ENCODE data around the gene ST8SIA1.

Gene ST8SIA1

DNA sequence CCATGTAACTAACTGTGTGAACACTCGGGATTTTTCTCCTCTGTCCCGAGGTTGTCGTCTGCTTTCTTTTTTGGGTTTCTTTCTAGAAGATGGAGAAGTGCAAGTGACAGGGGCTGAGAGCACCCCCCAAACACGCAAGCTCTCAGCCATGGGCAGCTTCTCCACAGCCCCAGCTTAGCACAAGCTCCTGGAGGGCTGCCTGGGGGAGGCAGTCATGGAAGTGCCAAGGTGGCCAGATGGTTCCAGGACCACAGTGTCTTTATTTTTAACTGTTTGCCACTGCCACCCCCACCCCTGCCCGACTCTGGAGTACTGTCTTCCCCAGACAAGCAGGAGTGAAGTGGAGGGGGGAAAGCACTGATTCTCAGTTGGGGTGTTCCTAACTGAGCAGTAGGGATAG lies 58.2 kb downstream of the ST8SIA1 start:
- peak overlapping the region; percentile 15 to 21 for H3K4me3 ChIP-seq
- no peaks in the 10 kb centered on the region for H3K27me3 ChIP-seq
- peak overlapping the region; percentile 82 to 92 for H3K27ac ChIP-seq
- intact Hi-C loops (cut with DNase I; ENCODE audit: low total_unique reads) = no loop called here
- no peaks in the 10 kb centered on the region for H3K9me3 ChIP-seq
- no peaks in the 10 kb centered on the region for H3K36me3 ChIP-seq
- H3K4me1 ChIP-seq = peaks cover 0 to 42% (median 30%) of the 10 kb centered on the region in 4 donors
- no peak for DNase-seq
- TF ChIP-seq, protein P1, sequence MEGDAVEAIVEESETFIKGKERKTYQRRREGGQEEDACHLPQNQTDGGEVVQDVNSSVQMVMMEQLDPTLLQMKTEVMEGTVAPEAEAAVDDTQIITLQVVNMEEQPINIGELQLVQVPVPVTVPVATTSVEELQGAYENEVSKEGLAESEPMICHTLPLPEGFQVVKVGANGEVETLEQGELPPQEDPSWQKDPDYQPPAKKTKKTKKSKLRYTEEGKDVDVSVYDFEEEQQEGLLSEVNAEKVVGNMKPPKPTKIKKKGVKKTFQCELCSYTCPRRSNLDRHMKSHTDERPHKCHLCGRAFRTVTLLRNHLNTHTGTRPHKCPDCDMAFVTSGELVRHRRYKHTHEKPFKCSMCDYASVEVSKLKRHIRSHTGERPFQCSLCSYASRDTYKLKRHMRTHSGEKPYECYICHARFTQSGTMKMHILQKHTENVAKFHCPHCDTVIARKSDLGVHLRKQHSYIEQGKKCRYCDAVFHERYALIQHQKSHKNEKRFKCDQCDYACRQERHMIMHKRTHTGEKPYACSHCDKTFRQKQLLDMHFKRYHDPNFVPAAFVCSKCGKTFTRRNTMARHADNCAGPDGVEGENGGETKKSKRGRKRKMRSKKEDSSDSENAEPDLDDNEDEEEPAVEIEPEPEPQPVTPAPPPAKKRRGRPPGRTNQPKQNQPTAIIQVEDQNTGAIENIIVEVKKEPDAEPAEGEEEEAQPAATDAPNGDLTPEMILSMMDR (IDR thresholded peaks at IDR 0.05) = no peak

GRCh38 chr12:22275843-22276242 lies 58.7 kb downstream of the ST8SIA1 start:
- Histone ChIP-seq H3K27ac (peak overlapping the region; percentile 82 to 92), H3K4me1 (peaks cover 0 to 46% (median 34%) of the 10 kb centered on the region in 4 donors), H3K27me3 (no peaks in the 10 kb centered on the region), H3K4me3 (peak overlapping the region; percentile 15 to 21), H3K9me3 (no peaks in the 10 kb centered on the region), H3K36me3 (no peaks in the 10 kb centered on the region)
- peak; percentile 97 for DNase-seq
- TF ChIP-seq, protein P1 (IDR thresholded peaks at IDR 0.05) = no peak
- intact Hi-C loops (cut with DNase I; ENCODE audit: low total_unique reads) = no loop called here

DNA sequence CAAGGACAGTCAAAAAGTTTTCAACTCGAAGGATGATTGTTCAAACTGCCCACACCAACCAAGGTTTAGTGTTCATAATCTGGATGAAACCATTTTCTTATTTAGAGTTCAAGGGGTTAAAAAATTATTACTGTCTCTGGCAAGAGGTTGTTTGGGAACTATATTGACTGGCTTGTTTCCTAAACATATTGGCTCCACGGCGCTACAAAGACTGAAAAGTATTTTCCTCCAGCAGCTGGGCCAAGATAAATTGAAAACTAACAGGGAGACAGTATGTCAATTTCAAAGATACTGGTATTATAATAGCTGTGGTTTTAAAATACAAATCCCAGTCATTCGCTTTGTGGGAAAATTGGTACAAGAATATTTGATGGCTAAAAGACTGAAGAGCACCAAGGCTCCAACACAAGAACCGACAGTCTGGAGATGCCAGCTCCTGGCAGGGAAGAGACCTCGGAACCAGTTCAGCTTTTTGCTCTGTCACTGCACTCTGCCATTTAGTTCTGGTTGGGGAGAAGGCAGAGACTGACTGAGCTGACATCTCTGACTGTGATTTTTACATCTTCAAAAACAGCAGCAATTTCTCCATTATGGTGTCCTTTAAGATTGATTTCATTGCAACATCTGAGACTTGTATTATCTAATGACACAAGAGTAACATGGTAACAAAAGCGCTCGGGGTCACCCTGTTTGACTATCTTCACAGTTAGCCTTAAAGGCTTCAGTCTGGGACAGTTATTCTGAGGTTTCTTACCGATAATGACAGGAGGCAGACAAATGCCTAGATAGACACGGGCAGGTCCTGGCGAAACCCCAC lies 62.0 kb downstream of the ST8SIA1 start:
- peaks cover 0 to 58% (median 37%) of the 10 kb centered on the region in 4 donors for H3K4me1 ChIP-seq
- no peaks in the 10 kb centered on the region for H3K36me3 ChIP-seq
- peak overlapping the region; percentile 56 to 61 for H3K27ac ChIP-seq
- intact Hi-C loops (cut with DNase I; ENCODE audit: low total_unique reads) = no loop called here
- TF ChIP-seq, protein P1 (IDR thresholded peaks at IDR 0.05) = no peak
- no peak overlapping the region for H3K4me3 ChIP-seq
- DNase-seq = no peak
- H3K27me3 ChIP-seq = no peaks in the 10 kb centered on the region
- H3K9me3 ChIP-seq = no peaks in the 10 kb centered on the region

DNA sequence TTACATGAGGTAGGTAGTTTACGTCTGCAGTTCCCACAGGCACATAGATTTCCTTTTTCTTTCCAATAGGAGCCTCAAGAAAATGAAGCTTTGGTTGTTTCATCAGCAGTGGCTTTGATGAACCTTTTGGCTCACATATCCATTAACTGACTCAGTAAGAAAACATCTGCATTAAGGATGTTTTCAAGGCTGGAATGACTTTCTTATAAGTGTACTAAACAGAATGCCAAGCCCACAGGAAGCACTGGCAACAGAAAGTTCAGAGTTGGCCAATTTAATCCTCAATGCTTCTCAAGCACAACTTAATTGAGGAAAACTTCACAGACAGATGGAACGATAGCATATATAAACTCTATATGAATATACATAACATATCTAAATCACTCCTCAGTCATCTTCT lies 63.5 kb downstream of the ST8SIA1 start:
- Histone ChIP-seq H3K27me3 (no peaks in the 10 kb centered on the region), H3K4me1 (peaks cover 0 to 49% (median 26%) of the 10 kb centered on the region in 4 donors), H3K9me3 (no peaks in the 10 kb centered on the region), H3K36me3 (no peaks in the 10 kb centered on the region), H3K27ac (peak overlapping the region; percentile 29 to 61), H3K4me3 (no peak overlapping the region)
- TF ChIP-seq, protein P1 (IDR thresholded peaks at IDR 0.05) = no peak
- DNase-seq = no peak
- intact Hi-C loops (cut with DNase I; ENCODE audit: low total_unique reads) = no loop called here

DNA sequence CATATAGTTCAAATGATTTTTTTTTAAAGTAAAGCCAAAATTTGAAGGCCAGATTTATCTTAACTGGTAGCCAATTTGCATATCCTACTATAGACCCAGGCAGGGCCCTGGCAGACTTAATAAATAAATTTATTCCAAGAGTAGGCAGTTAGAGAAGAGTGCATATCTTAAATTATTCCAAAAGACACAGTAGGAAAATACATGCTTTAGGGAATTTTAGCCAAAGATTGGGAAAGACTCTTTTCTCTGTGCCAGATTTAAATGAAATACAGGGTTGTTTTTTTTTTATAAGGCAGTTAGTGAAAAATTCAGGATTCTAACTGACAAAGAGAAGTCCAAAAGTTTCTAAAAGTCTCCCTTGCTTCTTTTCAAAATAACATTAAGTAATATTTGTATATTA lies 65.5 kb downstream of the ST8SIA1 start:
- H3K4me1 ChIP-seq = peaks cover 0 to 38% (median 20%) of the 10 kb centered on the region in 4 donors
- H3K27ac ChIP-seq = peak overlapping the region in 1 of 2 donors; percentile 12
- H3K4me3 ChIP-seq = no peak overlapping the region
- no peaks in the 10 kb centered on the region for H3K9me3 ChIP-seq
- TF ChIP-seq, protein P1 (IDR thresholded peaks at IDR 0.05) = no peak
- H3K27me3 ChIP-seq = no peaks in the 10 kb centered on the region
- DNase-seq = no peak
- no peaks in the 10 kb centered on the region for H3K36me3 ChIP-seq
- intact Hi-C loops (cut with DNase I; ENCODE audit: low total_unique reads) = no loop called here
